Neural crest cell (in vitro differentiated cells): ENCODE measurements around the gene SCGB1C1. TPM values are rescaled to one million over a fixed set of nuclear protein-coding genes. Genes with fewer than 3 reads are reported as not detected.

ENCODE experiments used
- DNase-seq: peaks from one replicate; pipeline ENCODE4 v3.0.0; 2021; ENCODE audit warnings: low read depth, mixed read lengths, low spot score
- H3K27ac Mint-ChIP-seq: one replicate; pipeline ENCODE4 v1.8.0; 2021; ENCODE audit warnings: mild to moderate bottlenecking, mixed read lengths; ENCODE audit not compliant: unreplicated experiment
- H3K27me3 Mint-ChIP-seq: 2 replicates; pipeline ENCODE4 v1.8.0; 2021; ENCODE audit warnings: low read depth, mild to moderate bottlenecking, mixed read lengths
- H3K36me3 Mint-ChIP-seq: 2 replicates; pipeline ENCODE4 v1.8.0; 2021; ENCODE audit warnings: low read depth, mild to moderate bottlenecking, mixed read lengths
- H3K4me1 Mint-ChIP-seq: 2 replicates; pipeline ENCODE4 v1.8.0; 2021; ENCODE audit warnings: mixed read lengths
- H3K4me3 Mint-ChIP-seq: one replicate; pipeline ENCODE4 v1.8.0; 2021; ENCODE audit warnings: mild to moderate bottlenecking, mixed read lengths
- H3K9me3 Mint-ChIP-seq: 2 replicates; pipeline ENCODE4 v1.8.0; 2021; ENCODE audit warnings: mixed read lengths
- CTCF ChIP-seq: fragments of 200-600 bp; sonication (generic); conservative IDR thresholded peaks from 2 replicates; pipeline ENCODE4 v1.5.0; 2021; ENCODE audit warnings: antibody characterized with exemption, mild to moderate bottlenecking
- total RNA-seq: library from RNA; stranded (reverse); gene quantifications from 2 replicates; pipeline ENCODE4 v1.2.1, GENCODE V29; 2021

Gene SCGB1C1
- total RNA-seq, 1 donor from 2014 or later, result not detected

GRCh38 chr11:241634-242033, 48.8 kb downstream of the SCGB1C1 start:
- H3K27me3 Mint-ChIP-seq, result no peaks in the 10 kb centered on the region
- H3K27ac Mint-ChIP-seq, result no peak overlapping the region
- peak overlapping the region; percentile 3 for H3K4me3 Mint-ChIP-seq
- TF ChIP-seq CTCF, result no peak
- H3K36me3 Mint-ChIP-seq, result peaks cover 8% of the 10 kb centered on the region
- H3K9me3 Mint-ChIP-seq, result no peaks in the 10 kb centered on the region
- H3K4me1 Mint-ChIP-seq, result peaks cover 18% of the 10 kb centered on the region
- no peak for DNase-seq

Other genes starting within 250 kb of the SCGB1C1 start
- 41.3 and 44.3 TPM in 2 replicates for gene BET1L, start 14.3 kb downstream of the SCGB1C1 start, total RNA-seq
- gene RIC8A, start 14.6 kb downstream of the SCGB1C1 start, total RNA-seq, result 115 and 122 TPM in 2 replicates
- 23.3 and 24.0 TPM in 2 replicates for gene SIRT3, start 43.3 kb downstream of the SCGB1C1 start, total RNA-seq
- 136 and 146 TPM in 2 replicates for gene PSMD13, start 43.9 kb downstream of the SCGB1C1 start, total RNA-seq
- not detected in 2 replicates for gene NLRP6, start 85.3 kb downstream of the SCGB1C1 start, total RNA-seq
- gene PGGHG, start 96.0 kb downstream of the SCGB1C1 start, total RNA-seq, result 23.2 and 25.1 TPM in 2 replicates
- not detected in 2 replicates for gene IFITM5, start 106.4 kb downstream of the SCGB1C1 start, total RNA-seq
- gene IFITM2, start 114.7 kb downstream of the SCGB1C1 start, total RNA-seq, result 55.0 and 67.2 TPM in 2 replicates
- 2.0 and 2.3 TPM in 2 replicates for gene IFITM1, start 121.0 kb downstream of the SCGB1C1 start, total RNA-seq
- gene IFITM3, start 127.8 kb downstream of the SCGB1C1 start, total RNA-seq, result 156 and 165 TPM in 2 replicates
- gene B4GALNT4, start 176.4 kb downstream of the SCGB1C1 start, total RNA-seq, result 179 and 201 TPM in 2 replicates
- 0.42 and 1.7 TPM in 2 replicates for gene PKP3, start 201.1 kb downstream of the SCGB1C1 start, total RNA-seq
- gene SIGIRR, start 221.9 kb downstream of the SCGB1C1 start, total RNA-seq, result 14.5 and 15.9 TPM in 2 replicates
- gene ANO9, start 248.9 kb downstream of the SCGB1C1 start, total RNA-seq, result not detected in 2 replicates